Mucosa of gallbladder (tissue), 1 donor: Measurements from ENCODE around the gene SGK1. TPM values are rescaled to one million over a fixed set of nuclear protein-coding genes. Genes with fewer than 3 reads are reported as not detected.
"Not testable (repeated sequence)": the region's sequence is repeated elsewhere in the genome, so short reads cannot be mapped to it uniquely, and the experiment has no call there.

ENCODE experiments used
- DNase-seq: peaks from one replicate; pipeline ENCODE4 v3.0.0-alpha.2; 2020; ENCODE audit warnings: low spot score
- total RNA-seq: library from RNA; stranded (reverse); gene quantifications from one replicate; pipeline ENCODE4 v1.2.1, GENCODE V29; 2021
- donor health status: DM: no; HTN: no; CAD: no.

The SGK1 gene
- total RNA-seq, 1 donor from 2014 or later = 220 TPM

DNA sequence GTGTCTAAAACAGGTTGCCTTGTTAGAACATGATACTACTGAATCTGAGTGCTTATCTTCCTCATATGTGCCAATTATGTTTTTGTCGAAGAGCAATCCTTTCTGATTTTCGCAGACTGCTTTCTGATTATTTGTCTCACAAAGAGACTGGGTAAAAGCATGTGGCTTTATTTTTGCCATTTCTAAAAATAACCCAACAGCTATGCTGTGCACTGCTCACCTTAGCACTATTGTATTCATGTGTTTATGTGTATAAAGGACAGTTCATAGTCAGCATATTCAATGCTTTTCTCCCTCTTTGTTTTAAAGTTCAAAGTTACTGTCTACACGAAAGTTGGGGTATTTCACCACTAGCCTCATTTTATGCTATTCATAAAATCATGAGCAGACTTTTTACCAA lies 127.0 kb downstream of the SGK1 start:
- DNase-seq = no peak

DNA sequence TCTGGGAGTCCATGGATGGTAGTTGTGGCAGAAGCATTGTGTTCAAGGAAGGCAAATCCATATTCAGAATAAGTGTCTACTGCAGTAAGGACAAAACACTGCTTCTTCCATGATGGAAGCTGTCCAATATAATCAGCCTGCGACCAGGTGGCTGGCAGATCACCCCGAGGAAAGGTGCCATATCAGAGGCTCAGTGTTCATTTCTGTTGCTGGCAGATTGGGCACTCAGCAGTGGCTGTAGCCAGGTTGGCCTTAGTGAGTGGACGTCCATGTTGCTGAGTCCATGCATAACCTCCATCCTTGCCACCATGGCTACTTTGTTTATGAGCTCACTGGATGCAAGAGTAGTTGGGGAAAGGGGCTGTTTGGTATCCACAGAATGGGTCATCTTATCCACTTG lies 130.2 kb downstream of the SGK1 start:
- DNase-seq = no peak

DNA sequence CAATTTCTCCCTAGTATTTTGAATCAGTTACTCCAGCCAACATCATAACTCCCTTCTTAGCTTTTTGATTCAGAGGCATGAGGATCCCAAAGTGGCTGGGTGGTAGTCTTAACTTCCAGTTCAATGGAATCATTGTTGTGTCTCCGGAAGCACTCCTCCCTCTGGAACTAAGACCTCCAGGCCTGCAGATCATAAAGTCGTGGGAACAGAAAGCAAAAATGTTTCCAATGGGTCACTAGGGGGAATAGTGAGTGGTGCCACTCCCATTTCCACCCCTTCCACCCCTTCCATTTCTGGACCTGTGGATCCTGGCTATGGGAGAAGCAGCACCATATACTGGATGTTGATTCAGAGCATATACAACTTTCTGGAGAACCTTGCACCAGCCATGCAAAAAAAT lies 130.8 kb downstream of the SGK1 start:
- DNase-seq = no peak

DNA sequence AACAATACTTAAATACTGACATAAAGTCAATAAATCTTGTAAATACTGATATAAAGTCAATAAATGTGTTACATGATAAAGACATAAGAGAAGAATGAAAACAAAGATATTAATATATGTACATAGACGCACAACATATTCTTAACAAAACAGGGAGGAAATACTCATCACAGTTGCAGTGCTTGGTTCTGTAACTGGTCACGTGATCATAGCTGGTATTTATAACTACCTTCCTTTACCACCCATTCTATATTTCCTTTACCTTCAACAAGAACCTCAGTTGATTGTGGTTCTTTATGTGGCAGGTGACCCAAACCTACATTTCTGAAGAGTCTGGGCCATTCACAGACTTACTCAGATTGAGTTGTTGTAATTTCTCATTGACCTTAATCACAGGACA lies 131.6 kb downstream of the SGK1 start:
- no peak for DNase-seq

DNA sequence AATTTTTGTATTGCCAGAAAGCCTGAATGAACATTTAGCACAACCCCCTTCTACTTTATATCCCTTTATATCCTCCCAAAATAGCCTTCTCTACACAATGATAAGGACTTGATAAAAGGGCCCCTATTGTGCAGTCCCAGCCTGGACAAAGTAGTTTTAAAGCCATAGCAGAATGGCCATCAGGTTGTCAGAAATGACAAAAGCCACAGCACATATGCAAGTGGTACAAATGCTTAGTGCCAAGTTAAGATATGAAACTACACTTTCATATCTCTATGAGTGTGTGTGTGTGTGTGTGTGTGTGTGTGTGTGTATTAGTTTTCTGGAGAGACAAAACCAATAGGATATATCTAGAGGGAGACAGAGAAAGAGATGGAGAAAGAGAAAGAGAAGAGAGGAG lies 132.6 kb downstream of the SGK1 start:
- DNase-seq = no peak

DNA sequence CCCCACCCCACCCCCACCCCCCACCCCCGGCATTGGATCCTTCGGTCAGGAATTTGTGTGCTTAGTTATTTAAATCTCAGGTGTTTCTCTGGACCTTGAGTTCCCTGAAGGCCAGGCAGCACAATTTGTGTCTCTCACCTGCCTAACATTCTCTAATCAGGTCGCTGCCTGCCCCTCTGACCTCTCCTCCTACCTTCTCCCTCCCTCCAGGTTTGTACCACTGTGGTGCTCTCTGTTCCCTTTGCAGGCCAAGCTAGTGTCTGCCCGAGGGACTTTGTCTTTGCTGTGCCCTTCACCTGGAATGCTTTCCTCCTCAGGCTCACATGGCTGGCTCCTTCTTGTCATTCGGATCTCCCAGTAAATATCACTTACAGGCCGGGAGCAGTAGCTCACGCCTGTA lies 134.1 kb downstream of the SGK1 start:
- DNase-seq = no peak

DNA sequence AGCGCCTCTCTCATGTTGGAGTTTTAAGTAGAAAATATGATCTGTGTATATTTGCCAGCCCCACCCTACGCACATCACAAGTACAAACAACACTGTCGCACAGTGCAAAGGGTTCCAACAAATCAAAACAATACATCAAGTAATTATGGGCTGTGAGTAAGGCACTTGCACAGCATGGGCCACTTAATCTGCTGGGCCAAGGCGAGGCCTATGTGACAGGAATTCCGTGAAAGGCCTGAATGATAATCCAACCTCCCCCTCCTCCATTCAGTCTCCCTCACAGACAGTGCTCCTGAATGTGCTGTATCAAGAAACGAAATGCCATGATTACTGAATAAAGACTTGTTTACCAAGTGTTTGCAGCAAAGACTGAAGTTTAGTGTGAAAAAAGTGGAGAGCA lies 135.4 kb downstream of the SGK1 start:
- DNase-seq = no peak

DNA sequence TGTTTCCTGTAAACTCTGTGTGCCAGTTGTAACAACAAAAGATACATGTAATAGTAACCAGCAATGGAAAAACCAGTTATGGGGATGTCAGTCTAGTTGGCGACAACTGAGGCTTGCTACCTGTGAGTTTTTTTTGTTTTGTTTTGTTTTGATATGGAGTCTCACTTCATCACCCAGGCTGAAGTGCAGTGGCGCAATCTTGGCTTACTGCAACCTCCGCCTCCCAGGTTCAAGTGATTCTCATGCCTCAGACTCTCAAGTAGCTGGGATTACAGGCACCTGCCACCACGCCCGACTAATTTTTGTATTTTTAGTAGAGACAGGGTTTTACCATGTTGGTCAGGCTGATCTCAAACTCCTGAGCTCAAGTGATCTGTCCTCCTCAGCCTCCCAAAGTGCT lies 136.2 kb downstream of the SGK1 start:
- not testable (repeated sequence) for DNase-seq

DNA sequence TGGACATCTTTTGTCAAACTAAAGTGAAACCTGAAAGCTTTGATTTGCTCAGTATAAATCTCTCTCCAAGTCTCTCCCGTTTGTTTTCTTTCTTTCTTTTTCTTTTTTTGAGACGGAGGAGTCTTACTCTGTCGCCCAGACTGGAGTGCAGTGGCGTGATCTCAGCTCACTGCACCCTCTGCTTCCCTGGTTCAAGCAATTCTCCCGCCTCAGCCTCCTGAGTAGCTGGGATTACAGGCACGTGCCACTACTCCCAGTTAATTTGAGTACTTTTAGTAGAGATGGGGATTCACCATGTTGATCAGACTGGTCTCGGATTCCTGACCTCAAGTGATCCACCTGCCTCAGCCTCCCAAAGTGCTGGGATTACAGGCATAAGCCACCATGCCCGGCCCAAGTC lies 136.7 kb downstream of the SGK1 start:
- DNase-seq = not testable (repeated sequence)

DNA sequence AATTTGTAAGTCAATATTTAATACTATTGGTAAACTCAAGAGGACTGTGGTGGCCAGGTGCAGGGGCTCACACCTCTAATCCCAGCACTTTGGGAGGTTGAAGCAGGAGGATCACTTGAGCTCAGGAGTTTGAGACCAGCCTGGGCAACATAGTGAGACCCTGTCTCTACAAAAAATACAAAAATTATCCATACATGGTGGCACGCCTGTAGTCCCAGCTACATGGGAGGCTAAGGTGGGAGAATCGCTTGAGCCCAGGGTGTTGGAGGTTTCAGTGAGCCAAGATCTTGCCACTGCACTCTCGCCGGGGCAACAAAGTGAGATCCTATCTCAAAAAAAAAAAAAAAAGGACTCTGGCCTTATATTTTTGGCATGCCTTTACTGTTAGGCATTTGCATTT lies 137.4 kb downstream of the SGK1 start:
- DNase-seq = not testable (repeated sequence)

DNA sequence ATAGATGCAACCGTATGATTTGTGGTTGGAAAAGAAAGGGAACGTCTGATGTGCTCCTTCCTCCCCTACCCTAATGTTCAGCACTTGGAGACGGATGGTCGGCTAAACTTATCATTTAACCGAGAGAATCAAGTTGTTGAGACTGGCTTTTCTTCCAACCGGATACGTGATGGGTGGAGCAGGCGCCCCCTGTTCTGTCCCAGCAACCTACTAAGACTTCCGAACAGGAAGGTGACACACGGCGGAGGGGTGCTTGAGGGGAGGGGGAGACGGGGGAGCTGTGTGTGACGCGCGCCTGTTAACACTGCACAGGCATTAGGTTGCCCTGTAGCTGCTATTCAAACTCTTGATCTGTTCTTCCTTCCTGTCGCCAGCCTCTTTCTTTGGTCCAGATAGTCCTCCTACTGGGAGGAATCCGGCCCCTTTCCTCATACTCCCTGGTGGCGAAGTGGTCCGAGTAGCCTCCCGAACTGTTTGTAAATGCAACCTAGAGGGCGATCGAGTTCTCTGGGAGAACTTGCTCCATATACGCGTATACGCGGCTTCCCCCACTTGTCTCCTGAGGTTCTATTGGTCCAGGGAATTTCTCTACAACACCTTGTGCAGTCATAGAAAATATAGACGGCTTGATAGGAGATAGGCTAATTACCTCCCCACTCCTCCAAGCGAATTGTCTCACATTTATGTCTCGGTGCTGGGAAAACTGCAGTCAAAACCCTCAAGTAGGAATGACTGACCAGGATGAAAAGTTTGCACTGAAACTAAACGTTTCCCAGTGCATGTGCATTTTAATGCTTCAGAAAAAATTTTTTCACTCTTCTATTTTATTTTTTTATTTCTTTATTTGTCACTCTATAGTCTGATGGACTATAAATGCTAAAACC lies 139.5 kb downstream of the SGK1 start:
- DNase-seq = peak; percentile 85

DNA sequence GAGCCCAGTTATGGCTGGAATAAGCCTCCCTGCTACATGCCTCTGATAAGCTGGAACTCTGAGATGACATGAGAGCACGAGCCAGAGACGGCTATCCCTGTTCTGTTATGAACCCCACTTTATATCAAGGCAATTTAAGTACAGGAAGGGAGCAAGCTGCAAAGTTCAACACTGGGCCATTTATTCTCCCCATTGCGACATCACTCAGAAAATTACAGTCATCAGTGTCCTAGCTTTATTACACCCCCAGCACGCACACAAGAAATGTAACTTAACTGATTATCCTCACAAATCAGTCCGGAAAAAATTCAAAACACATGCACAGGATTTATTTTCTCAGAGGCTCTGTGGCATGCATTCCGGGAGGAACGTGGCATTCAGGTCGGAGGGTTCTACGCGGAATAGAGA lies 140.2 kb downstream of the SGK1 start:
- DNase-seq = no peak

DNA sequence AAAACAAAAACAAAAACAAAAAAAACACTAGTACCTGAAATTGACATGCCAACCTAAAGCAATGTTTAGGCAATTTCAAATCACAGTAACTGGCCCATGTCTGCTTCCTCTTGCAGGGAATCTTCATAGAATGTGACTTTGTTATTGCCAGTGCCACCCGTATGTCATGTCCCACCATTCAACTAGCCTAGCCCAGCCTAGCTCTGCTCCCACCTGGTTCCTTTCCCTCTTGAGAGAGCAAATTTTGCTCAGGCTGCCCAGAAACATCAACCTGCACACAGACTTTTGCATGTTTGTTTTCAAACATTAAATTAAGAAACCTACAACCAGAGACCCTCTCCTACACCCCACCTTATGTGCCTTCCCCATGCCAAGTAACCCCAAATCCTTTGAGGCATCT lies 140.7 kb downstream of the SGK1 start:
- no peak for DNase-seq

DNA sequence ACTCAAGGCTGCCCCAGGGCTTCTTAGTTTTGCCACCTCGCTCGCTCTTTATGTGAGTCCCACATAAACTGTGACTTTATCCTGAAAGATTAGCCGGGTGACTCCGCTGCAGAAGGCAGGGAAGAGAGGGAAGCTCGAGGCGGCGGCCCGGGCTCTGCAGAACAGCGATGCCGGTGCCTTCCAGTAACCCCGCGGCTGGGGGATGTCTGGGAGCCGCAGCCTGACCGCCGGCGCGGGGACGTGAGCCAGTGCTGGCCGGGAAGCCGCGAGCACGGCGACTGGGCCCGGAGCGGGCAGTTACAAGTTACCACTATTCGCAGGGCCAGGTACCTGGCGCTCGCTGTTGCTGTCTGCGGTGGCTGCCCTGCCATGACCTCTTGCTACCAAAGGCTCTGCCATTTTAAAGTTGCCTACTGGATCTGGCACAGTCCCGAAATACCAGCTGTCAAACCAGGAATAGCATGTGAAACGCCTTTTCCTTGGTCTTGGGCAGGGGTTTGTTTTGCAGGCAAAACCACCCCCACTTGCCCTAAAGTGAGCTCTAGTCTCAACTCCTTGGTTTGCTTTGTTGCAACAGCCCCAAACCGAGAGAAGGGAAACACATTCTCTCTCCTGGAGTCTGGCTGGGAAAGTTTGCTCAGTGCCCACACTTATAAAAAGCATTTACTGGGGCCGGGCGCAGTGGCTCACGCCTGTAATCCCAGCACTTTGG lies 141.5 kb downstream of the SGK1 start:
- peak; percentile 28 for DNase-seq

DNA sequence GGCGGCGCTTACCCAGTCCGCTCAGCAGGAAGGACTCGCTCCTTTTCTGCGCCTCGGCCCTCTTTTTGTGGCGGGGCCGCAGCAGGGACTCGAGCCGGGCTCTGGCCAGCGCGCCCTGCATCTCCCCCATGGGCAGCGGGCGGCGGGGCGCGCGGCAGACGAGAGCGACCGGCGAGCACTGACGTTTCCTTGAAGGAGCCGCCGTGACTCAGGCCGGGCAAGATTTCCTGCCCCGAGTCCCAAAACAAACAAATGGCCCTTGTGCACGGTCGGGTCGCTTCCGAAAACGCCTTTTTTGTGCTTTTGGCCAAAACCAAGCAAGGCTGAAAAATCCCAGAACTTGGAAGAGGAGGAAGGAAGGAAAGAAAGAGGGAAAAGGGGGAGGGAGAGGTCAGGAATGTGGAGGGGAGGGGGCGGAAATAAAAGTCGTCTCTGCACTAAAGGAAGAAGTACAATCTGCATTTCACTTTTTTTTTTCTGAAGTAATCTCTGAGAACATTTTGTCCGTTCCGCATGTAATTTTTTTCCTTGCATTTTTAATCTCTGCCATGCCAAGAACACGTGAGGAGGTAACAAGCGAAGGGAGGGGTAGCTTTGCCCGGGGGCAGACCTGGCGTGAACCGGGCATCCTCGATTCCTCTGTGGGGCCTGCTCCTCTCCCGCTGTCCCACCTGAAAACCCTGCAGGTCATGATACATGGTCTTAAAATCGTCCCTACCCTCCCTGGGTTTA lies 142.2 kb downstream of the SGK1 start:
- DNase-seq = peak; percentile 68

DNA sequence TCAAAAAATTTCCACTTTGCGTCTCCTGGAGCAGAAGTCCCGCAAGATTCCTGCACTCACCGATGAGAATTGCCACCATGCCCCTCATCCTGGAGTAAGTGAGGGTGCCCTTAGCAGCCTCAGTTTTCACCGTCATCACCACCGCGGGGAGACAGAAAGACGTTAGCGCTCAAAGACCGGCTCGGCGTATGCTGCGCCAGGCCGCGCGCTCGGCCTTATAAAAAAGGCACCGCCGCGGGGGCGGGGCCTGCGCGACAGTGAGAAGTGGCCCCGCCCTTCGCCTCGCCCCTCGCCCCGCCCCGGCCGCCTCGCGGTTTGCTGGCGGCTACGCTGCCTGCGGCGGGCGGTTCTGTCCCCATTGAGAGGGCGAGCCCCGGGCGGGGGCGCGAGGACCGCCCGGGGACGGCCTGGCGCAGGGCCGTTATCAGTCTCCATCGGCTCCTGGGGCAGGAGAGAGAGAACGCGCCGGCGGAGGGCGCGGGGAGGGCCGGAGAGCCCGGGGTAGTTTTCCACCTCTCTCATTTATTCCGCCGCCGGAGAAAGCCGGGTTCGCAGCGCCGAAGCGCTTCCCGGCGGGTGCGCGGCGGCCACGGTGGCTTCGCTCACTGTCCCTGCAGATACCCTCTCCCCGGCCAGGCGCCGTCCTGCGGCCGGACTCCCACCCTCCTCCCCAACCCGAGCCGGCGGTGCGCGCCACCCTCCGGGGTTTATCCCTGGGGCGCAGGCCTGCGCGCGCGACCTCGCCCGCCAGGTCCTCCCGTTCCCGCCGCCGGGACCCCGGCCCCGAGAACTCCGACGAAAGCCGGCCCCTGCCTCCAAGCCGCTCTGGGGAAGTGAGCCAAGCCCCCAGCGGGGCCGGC lies 143.0 kb downstream of the SGK1 start:
- DNase-seq = peak; percentile 95

DNA sequence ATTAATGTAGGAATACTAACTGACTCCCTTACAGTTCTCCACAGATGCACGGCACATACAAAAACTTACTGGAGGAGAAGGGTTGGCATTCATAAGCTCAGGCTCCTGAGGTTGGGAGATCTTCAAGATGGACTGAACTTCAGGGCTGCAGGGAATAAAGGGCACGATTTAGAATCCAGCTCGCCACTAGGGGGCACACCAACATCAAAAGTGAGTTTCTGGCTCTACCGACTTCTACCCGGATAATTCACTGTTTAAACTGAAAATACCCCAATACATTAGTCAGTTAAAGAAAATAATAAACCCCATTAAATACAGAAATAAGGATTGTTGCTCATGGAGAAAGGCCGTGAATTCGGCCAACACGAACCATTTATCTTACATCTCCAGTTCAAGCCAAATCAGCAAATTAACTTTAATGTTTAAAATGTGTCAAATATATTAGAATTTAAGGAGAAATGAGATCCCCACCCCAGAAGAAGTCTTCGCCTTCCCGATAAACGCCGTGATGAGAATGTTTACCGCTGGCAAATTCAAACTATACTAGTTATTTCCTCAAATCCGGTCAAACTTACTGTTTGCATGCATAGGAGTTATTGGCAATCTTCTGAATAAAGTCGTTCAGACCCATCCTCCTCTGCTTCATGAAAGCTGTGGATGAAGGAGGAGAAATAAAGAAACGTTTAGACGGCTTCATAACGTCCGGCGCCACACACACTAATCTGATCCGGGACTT lies 143.8 kb downstream of the SGK1 start:
- peak; percentile 91 for DNase-seq

DNA sequence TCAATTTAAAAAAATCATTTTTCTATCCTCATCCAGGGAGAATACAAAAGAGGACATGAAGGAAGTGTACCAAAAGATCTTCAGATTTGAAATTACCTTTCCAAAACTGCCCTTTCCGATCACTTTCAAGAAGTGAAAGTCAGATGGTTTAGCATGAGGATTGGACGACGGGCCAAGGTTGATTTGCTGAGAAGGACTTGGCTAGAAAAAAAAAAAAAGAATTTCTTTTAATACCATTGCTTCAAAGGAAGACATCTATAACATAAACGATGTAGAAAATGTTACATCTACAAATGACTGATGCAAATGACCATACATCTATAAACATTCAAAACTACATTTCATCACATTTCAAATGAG lies 144.6 kb downstream of the SGK1 start:
- no peak for DNase-seq

DNA sequence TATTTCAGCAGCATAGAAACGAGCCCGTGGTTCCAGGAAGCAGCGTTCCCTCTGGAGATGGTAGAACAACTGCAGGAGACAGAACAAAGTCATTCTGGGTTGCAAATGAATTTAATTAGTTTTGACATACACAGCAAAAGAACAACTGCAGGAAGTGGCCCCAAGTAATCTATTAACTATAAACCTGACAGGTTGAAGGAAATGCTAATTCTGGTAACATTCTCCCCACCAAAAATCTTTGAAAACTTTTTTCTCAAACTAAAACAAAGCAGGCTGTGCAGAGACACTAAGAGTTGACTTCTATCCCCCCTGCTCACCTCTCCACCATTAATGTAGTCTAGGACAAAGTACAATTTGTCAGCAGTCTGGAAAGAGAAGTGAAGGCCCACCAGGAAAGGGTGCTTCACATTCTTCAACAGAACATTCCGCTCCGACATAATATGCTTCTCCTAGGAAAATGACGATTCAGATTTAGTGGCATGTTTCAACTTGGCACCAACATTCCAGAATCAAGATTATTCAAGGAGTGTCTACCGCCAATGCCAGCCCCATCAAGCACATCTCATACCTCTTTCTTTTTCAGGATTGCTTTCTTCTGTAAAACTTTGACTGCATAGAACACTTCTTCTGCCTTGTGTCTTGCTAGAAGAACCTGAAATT lies 145.1 kb downstream of the SGK1 start:
- no peak for DNase-seq

DNA sequence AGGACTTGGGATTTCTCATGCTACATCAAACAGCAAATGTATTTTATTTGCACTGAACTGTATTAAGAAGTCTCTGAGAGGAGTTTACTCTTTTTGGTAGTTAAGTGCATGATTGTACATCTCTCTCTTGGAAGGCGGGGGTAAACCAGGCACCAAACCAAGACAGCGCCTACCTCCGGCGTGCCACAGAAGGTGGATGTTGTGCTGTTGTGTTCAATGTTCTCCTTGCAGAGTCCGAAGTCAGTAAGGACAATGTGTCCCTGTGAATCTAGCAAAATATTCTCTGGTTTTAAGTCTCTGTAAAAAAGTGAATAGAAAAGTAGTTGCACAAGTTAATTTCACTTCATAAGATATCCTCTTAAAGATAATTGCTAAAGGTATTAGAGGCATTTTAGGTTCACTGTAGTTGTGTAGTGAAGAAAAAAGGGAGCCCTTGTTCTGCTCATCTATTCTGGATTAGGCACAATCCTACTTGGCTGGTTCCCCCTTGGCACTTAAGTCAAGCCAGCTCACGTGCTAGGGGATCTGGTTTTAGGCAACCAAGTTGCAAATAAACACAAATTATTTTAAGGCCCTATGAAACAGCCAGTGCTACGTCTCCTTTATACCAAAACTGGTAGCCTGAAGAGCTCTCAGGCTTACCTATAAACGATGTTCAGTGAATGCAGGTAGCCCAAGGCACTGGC lies 145.7 kb downstream of the SGK1 start:
- DNase-seq = no peak
